ENCODE results near the gene PGLYRP3. TPM values are rescaled to one million over a fixed set of nuclear protein-coding genes. Genes with fewer than 3 reads are reported as not detected.

Gene PGLYRP3
- total and polyA plus RNA-seq, 2 experiments from 2014 or later = not detected

DNA sequence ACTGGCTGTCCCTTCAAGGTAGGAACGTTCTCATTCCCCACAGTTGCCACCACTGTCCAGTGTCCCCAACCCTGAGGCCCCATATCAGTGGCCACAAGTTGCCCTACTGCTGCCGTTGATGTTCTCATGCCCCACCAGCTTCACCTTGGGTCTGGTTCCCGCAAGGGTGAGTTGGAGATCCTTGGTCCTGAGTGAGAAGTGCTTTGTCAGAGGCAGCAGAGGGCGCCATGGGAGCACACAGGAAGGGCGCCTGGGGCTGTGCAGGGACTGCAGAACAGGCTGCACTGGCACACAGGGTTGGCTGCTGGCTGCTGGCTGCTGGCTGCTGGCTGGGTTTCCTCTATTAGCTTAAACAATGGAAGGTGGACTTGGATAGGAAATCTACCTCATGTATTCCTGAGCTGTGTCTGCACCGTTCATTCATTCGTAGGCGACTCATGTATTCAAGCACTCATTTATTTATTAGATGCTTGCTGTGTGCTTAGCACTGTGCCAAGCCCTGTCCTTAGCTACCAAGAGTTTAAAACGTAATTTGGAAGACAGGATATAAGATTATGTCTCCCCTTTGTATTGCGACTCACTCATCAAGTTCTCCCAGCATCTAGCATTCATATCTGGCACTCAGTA, 42.8 kb upstream of the PGLYRP3 start:
- Histone ChIP-seq H3K27me3 (ENCODE audit: insufficient read depth) (no peaks in the 10 kb centered on the region), H3K36me3 (ENCODE audit: insufficient read depth) (no peaks in the 10 kb centered on the region), H3F3A (replicated peaks; ENCODE audit: low read depth) (no peaks in the 10 kb centered on the region), H2AFZ (no peak overlapping the region), H3K4me2 (no peak overlapping the region), H3K4me1 (ENCODE audit: insufficient read depth) (no peaks in the 10 kb centered on the region), H4K20me1 (replicated peaks; ENCODE audit: insufficient read depth) (no peaks in the 10 kb centered on the region), H3K4me3 (no peak overlapping the region), H3K9me2 (ENCODE audit: insufficient read depth) (no peaks in the 10 kb centered on the region), H3K79me2 (replicated peaks; ENCODE audit: insufficient read depth) (no peaks in the 10 kb centered on the region), H3K27ac (ENCODE audit: low read depth) (no peak overlapping the region)
- no peak overlapping the region for H3K27ac Mint-ChIP-seq
- no peaks in the 10 kb centered on the region for H3K9me3 Mint-ChIP-seq
- peaks cover 8% of the 10 kb centered on the region; the same call in 1 of the 3 replicates for H3K4me1 Mint-ChIP-seq
- ATAC-seq (peak; percentile 90), DNase-seq (ENCODE audit: low spot score) (peak; percentile 90)
- TF ChIP-seq ZNF462 (CRISPR knock-in tag; IDR thresholded peaks at IDR 0.05) = peak; percentile 90
- TF ChIP-seq, protein P1, sequence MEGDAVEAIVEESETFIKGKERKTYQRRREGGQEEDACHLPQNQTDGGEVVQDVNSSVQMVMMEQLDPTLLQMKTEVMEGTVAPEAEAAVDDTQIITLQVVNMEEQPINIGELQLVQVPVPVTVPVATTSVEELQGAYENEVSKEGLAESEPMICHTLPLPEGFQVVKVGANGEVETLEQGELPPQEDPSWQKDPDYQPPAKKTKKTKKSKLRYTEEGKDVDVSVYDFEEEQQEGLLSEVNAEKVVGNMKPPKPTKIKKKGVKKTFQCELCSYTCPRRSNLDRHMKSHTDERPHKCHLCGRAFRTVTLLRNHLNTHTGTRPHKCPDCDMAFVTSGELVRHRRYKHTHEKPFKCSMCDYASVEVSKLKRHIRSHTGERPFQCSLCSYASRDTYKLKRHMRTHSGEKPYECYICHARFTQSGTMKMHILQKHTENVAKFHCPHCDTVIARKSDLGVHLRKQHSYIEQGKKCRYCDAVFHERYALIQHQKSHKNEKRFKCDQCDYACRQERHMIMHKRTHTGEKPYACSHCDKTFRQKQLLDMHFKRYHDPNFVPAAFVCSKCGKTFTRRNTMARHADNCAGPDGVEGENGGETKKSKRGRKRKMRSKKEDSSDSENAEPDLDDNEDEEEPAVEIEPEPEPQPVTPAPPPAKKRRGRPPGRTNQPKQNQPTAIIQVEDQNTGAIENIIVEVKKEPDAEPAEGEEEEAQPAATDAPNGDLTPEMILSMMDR (conservative IDR thresholded peaks at IDR 0.05; ENCODE audit: low read depth in 2 of 2) = peak; percentile 62 to 93
- TF ChIP-seq EZH2 (IDR thresholded peaks at IDR 0.05; ENCODE audit: low read depth, unreplicated experiment) = no peak
- H3K4me3 Mint-ChIP-seq = no peak overlapping the region
- peaks cover 7% of the 10 kb centered on the region for H3K27me3 Mint-ChIP-seq (ENCODE audit: insufficient read depth, low read depth, poor library complexity)
- H3K36me3 Mint-ChIP-seq (ENCODE audit: low read depth) = no peaks in the 10 kb centered on the region
